Activated T-cell treated with anti-CD3 and anti-CD28 coated beads, Interleukin-2, amount 50 U/mL, for 1 hour (primary cell): ENCODE measurements around the gene FAM72D.
"Not testable (repeated sequence)": the region's sequence is repeated elsewhere in the genome, so short reads cannot be mapped to it uniquely, and the experiment has no call there.

Experiments used
- DNase-seq: peaks from one replicate; pipeline ENCODE4 v3.0.0-alpha.2; 2020

The FAM72D gene

DNA sequence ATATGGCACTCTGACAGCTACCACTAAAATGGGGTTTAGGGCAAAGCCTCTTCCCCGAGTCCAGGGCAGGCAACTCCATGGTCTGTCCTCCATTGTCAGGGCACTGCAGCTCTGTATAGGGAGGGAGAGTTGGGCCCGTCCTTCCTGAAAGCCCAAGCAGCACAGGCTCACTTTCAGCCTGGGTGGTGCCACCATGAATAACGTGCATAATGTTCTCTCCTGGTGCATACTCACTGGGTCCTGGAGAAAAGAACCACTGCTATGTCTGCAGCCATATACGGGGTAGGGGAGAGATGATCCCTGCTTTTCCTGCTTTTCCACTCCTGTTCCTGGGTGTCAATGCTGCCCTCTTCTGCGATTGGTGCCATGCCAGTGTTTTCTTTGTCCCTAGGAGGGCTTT, 60.1 kb downstream of the FAM72D start:
- DNase-seq = not testable (repeated sequence)

DNA sequence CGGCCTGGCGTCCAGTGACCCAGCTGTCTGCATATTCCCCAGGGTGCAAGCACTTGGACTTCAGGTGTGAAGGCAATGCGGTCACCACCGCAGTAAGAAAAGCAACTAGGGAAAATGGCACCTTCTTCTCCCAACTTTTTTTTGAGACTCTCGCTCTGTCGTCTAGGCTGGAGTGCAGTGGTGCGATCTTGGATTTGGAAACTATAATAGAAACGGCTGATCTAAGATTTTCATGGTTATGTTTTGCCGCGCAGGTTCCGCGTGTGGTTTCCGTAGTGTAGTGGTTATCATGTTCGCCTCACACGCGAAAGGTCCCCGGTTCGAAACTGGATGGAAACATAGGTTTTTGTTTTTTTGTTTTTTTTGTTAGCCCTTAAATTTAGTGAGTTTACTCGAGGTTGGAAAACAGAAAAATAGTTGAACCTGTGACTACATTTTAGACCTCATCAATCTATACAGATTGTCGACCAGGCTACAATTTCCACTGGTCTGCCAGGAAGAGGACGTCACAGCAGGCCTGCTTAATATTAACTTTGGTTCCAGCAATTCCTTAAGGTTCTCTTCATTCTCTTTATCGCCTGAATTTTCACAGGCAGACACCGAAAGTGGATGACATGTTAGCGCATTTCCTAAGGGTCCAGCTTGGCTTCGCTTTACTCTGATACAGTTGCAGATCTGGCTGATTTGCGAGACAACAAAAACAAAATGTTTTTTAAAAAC, 61.3 kb downstream of the FAM72D start:
- peak; percentile 33 for DNase-seq

DNA sequence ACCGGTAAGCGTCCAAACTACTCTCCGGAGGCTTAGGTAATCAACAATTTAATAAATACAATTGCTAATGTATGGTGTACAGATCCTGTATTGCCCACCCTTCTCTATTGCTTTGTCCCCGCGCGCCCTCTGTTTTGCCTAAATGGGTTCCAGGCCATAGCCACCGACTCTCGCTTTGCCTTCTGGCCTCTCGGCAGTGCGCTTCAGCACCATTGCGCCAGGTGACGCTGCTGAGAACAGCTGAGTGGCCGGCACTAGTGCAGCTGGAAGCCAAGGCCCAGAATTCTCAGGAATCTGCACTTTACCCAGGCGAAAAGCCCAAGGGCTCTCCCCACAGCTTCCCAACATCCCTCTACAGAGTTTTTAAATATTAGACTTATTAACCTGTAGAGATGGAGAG, 61.9 kb downstream of the FAM72D start:
- DNase-seq = not testable (repeated sequence)

- DNase-seq = not testable (repeated sequence)
Observed at GRCh38 chr1:145161046-145161752, 65.4 kb downstream of the FAM72D start.
